ENCODE data around the gene FAM81A. TPM values are rescaled to one million over a fixed set of nuclear protein-coding genes. Genes with fewer than 3 reads are reported as not detected.

The FAM81A gene
- total and polyA plus RNA-seq, 4 donors: 5.7 to 24.8 (median 21.7) TPM

GRCh38 chr15:59443341-59444072 is 5.5 kb downstream of the FAM81A start:
- Histone ChIP-seq H3K4me1 (ENCODE audit: control insufficient read depth, insufficient read depth, low read length) (peaks cover 6% of the 10 kb centered on the region), H3K4me3 (ENCODE audit: low read depth, low read length) (no peak overlapping the region), H3K36me3 (ENCODE audit: control insufficient read depth, insufficient read depth, low read length) (peaks cover 4% of the 10 kb centered on the region), H3K27me3 (ENCODE audit: control insufficient read depth, insufficient read depth, low read length) (peaks cover 2% of the 10 kb centered on the region), H3K9me3 (ENCODE audit: control insufficient read depth, insufficient read depth, low read length) (no peaks in the 10 kb centered on the region), H3K27ac (ENCODE audit: low read depth, low read length) (no peak overlapping the region)
- 48% methylated on average over 4 of the region's 8 CpGs for WGBS (ENCODE audit: insufficient coverage)
- DNase-seq (ENCODE audit: low read depth in 4 of 6, low spot score in 6 of 6): peak in 1 of 6 donors; percentile 89

DNA sequence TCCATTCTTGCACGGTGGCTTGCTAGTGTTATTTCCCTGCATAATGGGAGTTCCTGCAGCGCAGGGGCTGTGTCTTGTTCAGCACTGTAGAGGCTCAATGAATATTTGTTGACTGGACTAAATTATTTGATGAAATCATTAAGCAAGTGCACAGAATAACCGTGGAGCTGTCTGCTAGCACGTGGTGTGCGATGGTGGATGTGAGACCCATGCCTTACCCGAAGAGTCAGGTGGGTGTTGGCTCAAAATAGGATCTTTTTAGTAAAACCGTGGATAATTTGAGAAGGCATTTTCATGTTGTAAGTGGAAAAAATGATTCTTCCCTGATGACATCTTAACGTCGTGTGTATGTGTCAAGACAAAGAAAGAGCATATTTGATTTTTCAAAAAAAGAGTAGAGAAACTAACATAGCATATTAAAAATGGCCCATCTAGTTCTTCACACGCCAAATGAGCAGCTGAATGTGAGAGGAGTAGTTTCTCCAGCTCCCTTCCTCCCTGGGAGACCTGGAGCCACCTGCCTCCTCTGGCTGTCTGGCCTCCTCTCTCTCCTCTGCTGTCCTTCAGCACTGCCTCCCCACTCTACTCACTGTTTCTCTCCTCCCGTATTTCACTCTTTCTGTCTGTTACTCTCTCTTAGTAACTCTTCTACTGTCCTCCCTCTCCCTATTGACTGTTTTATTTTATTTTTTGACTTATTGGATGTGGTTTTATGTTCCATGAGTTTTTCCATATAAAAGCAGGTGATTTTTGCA is 6.3 kb downstream of the FAM81A start:
- H3K36me3 ChIP-seq (ENCODE audit: control insufficient read depth, insufficient read depth, low read length): peaks cover 4% of the 10 kb centered on the region
- H3K4me3 ChIP-seq (ENCODE audit: low read depth, low read length): no peak overlapping the region
- WGBS (ENCODE audit: insufficient coverage): 62% methylated on average over 7 of the region's 11 CpGs
- H3K27me3 ChIP-seq (ENCODE audit: control insufficient read depth, insufficient read depth, low read length): peaks cover 2% of the 10 kb centered on the region
- H3K9me3 ChIP-seq (ENCODE audit: control insufficient read depth, insufficient read depth, low read length): no peaks in the 10 kb centered on the region
- H3K4me1 ChIP-seq (ENCODE audit: control insufficient read depth, insufficient read depth, low read length): peaks cover 6% of the 10 kb centered on the region
- DNase-seq (ENCODE audit: low read depth in 4 of 6, low spot score in 6 of 6): peak in 1 of 6 donors; percentile 3
- no peak overlapping the region for H3K27ac ChIP-seq (ENCODE audit: low read depth, low read length)

DNA sequence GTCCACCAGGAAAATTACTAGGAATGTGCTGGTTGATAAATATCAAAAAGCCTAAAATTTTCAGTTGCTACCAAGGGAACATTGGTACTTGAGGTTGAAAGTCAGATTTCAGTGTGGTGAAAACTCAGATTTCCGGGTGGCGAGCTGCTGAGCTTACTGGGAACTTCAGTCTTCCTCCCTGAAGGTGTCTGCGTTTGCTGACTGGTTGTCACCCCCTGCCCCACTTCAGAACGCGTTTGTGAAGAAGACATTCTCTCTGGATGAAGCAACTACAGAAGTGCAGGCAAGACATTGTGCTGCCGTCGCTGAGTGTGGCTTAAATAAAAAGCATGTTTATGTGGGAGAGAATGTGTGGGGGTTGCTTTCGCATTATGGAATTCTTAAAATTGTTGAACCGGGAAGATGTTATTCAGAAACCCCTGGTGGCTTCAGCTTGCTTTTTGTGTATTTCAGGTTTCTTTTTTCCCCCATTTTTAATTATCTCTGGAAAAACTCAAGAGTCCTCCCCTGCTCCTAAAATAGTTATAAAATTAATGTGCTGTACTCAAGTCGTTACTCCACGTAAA is 7.1 kb downstream of the FAM81A start:
- Histone ChIP-seq H3K27ac (ENCODE audit: low read depth, low read length) (no peak overlapping the region), H3K36me3 (ENCODE audit: control insufficient read depth, insufficient read depth, low read length) (peaks cover 4% of the 10 kb centered on the region), H3K27me3 (ENCODE audit: control insufficient read depth, insufficient read depth, low read length) (no peaks in the 10 kb centered on the region), H3K4me3 (ENCODE audit: low read depth, low read length) (no peak overlapping the region), H3K9me3 (ENCODE audit: control insufficient read depth, insufficient read depth, low read length) (no peaks in the 10 kb centered on the region), H3K4me1 (ENCODE audit: control insufficient read depth, insufficient read depth, low read length) (peaks cover 6% of the 10 kb centered on the region)
- peak in 1 of 6 donors; percentile 12 for DNase-seq (ENCODE audit: low read depth in 4 of 6, low spot score in 6 of 6)
- 44% methylated on average over 8 of the region's 11 CpGs for WGBS (ENCODE audit: insufficient coverage)

- WGBS (ENCODE audit: insufficient coverage): 74% methylated on average over 3 of the region's 3 CpGs
- no peak overlapping the region for H3K27ac ChIP-seq (ENCODE audit: low read depth, low read length)
- DNase-seq (ENCODE audit: low read depth in 4 of 6, low spot score in 6 of 6): no peak
These were observed 8.4 kb downstream of the FAM81A start for GRCh38 chr15:59446232-59446957.

DNA sequence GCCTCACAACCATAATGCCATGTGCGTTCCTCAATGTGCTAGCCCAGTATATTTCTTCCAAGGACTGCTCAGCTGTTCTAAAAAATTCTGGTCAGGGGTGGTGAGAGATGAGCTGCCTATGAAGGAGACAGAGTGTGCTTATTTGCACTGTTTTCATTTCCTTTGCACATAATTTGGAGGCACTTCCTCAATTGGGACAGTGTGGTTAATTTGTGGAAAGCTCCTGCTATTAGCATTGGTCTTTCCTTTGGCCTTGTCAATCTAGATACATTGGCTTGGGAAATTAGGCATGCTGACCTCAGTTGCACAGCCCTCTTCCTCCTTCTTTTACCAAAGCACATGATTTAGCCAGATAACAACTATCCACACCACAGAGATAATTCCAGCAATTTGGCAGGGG is 9.4 kb downstream of the FAM81A start:
- H3K27ac ChIP-seq (ENCODE audit: low read depth, low read length): no peak overlapping the region
- DNase-seq (ENCODE audit: low read depth in 4 of 6, low spot score in 6 of 6): no peak
- no peak overlapping the region for H3K4me3 ChIP-seq (ENCODE audit: low read depth, low read length)
- H3K9me3 ChIP-seq (ENCODE audit: control insufficient read depth, insufficient read depth, low read length): no peaks in the 10 kb centered on the region
- no CpG with 5 or more reads among the region's 1 CpG for WGBS (ENCODE audit: insufficient coverage)
- H3K4me1 ChIP-seq (ENCODE audit: control insufficient read depth, insufficient read depth, low read length): peaks cover 6% of the 10 kb centered on the region
- H3K27me3 ChIP-seq (ENCODE audit: control insufficient read depth, insufficient read depth, low read length): no peaks in the 10 kb centered on the region
- no peaks in the 10 kb centered on the region for H3K36me3 ChIP-seq (ENCODE audit: control insufficient read depth, insufficient read depth, low read length)

More at GRCh38 chr15:59446232-59446957, 8.4 kb downstream of the FAM81A start:
- Histone ChIP-seq H3K27me3 (ENCODE audit: control insufficient read depth, insufficient read depth, low read length) (no peaks in the 10 kb centered on the region), H3K4me1 (ENCODE audit: control insufficient read depth, insufficient read depth, low read length) (peaks cover 6% of the 10 kb centered on the region), H3K36me3 (ENCODE audit: control insufficient read depth, insufficient read depth, low read length) (peaks cover 4% of the 10 kb centered on the region), H3K9me3 (ENCODE audit: control insufficient read depth, insufficient read depth, low read length) (no peaks in the 10 kb centered on the region), H3K4me3 (ENCODE audit: low read depth, low read length) (no peak overlapping the region)

- H3K27me3 ChIP-seq (ENCODE audit: control insufficient read depth, insufficient read depth, low read length): no peaks in the 10 kb centered on the region
- peaks cover 2% of the 10 kb centered on the region for H3K4me1 ChIP-seq (ENCODE audit: control insufficient read depth, insufficient read depth, low read length)
These were observed 10.9 kb downstream of the FAM81A start for GRCh38 chr15:59448871-59449270.

DNA sequence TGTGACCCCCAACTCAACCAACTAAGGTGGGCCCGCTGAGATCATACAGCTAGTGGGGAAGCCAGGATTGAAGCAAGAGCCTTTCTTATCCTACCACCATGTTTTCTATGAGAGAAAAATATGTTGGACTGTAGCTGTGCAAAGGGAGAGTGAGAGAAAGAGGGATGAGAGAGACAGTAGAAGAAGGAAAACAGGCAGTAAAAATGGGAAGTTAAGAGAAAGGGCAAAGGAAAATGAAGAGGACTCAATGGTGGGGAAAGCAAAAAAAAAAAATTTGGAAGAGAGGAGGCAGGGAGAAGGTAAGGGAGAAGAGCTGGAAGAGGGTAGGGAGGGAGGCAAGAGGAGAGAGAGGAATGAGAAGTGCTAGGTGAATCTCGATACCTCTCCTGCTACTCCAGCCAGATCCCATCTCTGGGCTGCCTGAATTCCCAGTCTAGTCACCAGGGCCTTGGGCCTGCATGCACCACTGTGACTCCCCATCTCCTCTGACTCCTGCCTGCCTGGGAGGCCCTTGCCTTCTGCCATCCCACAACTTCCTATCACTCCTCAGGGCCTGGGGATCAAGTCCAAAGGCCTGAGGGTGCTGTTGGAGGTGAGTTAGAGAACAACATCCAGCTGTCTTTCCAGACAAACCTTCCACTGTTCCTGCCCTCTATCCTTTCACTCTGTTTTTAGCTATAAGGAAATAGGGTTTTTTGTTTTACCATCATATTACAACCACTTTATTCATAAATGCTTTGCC is 15.7 kb downstream of the FAM81A start:
- no peak overlapping the region for H3K27ac ChIP-seq (ENCODE audit: low read depth, low read length)
- H3K9me3 ChIP-seq (ENCODE audit: control insufficient read depth, insufficient read depth, low read length): no peaks in the 10 kb centered on the region
- no peaks in the 10 kb centered on the region for H3K4me1 ChIP-seq (ENCODE audit: control insufficient read depth, insufficient read depth, low read length)
- DNase-seq (ENCODE audit: low read depth in 4 of 6, low spot score in 6 of 6): no peak
- no peak overlapping the region for H3K4me3 ChIP-seq (ENCODE audit: low read depth, low read length)
- no peaks in the 10 kb centered on the region for H3K36me3 ChIP-seq (ENCODE audit: control insufficient read depth, insufficient read depth, low read length)
- WGBS (ENCODE audit: insufficient coverage): no CpG with 5 or more reads among the region's 2 CpGs
- no peaks in the 10 kb centered on the region for H3K27me3 ChIP-seq (ENCODE audit: control insufficient read depth, insufficient read depth, low read length)

More at GRCh38 chr15:59448871-59449270, 10.9 kb downstream of the FAM81A start:
- Histone ChIP-seq H3K9me3 (ENCODE audit: control insufficient read depth, insufficient read depth, low read length) (no peaks in the 10 kb centered on the region), H3K27ac (ENCODE audit: low read depth, low read length) (no peak overlapping the region), H3K4me3 (ENCODE audit: low read depth, low read length) (no peak overlapping the region), H3K36me3 (ENCODE audit: control insufficient read depth, insufficient read depth, low read length) (no peaks in the 10 kb centered on the region)
- no peak for DNase-seq (ENCODE audit: low read depth in 4 of 6, low spot score in 6 of 6)

DNA sequence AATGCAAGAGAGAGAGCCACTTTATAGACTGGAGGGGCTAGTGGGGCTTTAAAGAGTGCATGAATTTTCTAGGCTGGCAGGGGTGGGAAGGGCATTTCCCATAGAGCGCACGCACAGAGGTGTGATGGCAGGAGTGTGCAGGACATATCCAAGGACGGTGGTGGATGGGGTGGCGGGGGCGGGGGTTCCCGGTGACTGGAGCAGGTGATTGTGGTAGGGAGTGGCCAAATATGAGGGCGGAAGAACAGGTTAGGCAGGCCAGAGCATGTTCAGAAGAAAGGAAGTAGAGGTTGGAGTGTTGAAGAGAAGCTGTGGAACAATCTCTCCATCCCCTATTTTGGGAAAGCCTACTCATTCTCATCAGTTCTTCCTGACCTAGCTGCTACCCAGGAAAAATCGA is 18.1 kb downstream of the FAM81A start:
- Histone ChIP-seq H3K27ac (ENCODE audit: low read depth, low read length) (no peak overlapping the region), H3K4me3 (ENCODE audit: low read depth, low read length) (no peak overlapping the region), H3K36me3 (ENCODE audit: control insufficient read depth, insufficient read depth, low read length) (no peaks in the 10 kb centered on the region), H3K27me3 (ENCODE audit: control insufficient read depth, insufficient read depth, low read length) (no peaks in the 10 kb centered on the region), H3K4me1 (ENCODE audit: control insufficient read depth, insufficient read depth, low read length) (no peaks in the 10 kb centered on the region), H3K9me3 (ENCODE audit: control insufficient read depth, insufficient read depth, low read length) (no peaks in the 10 kb centered on the region)
- DNase-seq (ENCODE audit: low read depth in 4 of 6, low spot score in 6 of 6): no peak
- WGBS (ENCODE audit: insufficient coverage): 81% methylated on average over 5 of the region's 8 CpGs

- no peak for DNase-seq (ENCODE audit: low read depth in 4 of 6, low spot score in 6 of 6)
- Histone ChIP-seq H3K4me1 (ENCODE audit: control insufficient read depth, insufficient read depth, low read length) (no peaks in the 10 kb centered on the region), H3K36me3 (ENCODE audit: control insufficient read depth, insufficient read depth, low read length) (peaks cover 3% of the 10 kb centered on the region), H3K9me3 (ENCODE audit: control insufficient read depth, insufficient read depth, low read length) (no peaks in the 10 kb centered on the region), H3K4me3 (ENCODE audit: low read depth, low read length) (no peak overlapping the region), H3K27ac (ENCODE audit: low read depth, low read length) (no peak overlapping the region), H3K27me3 (ENCODE audit: control insufficient read depth, insufficient read depth, low read length) (no peaks in the 10 kb centered on the region)
- WGBS (ENCODE audit: insufficient coverage): no CpG with 5 or more reads among the region's 3 CpGs
These were observed 19.1 kb downstream of the FAM81A start for GRCh38 chr15:59457103-59457502.
